ENCODE data around the gene IMMT. TPM values are rescaled to one million over a fixed set of nuclear protein-coding genes. Genes with fewer than 3 reads are reported as not detected.

Gene IMMT
- total RNA-seq, 2 donors from 2014 or later: 96.8 to 99.9 TPM

DNA sequence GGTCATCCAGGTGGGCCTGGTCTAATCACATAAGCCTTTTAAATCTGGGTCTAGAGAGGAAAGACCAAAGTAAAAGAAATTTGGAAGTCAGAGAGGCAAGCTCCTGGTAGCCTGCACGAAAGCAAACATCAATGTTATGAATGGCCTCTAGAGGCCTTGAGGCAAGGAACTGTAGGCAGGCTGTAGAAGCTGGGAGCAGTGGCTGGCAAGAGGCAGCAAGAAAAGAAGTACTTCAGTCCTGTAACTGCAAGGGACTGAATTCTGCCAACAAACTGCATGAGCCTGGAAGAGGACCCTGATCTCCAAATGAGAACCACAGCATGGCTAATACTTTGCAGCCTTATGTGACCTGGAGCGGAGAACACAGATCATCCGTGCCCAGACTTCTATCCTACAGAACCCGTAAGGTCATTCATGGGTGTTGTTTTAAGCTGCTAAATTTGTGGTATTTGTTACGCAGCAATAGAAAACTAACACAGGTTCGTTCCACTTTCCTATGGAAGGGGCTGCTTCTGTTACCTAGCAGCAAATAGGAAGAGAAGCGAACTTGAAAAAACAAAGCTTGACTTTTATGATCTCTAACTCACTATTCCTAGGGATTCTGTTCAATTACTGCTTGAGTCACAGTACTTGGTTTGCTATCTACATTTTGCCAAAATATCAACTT is 1.2 kb downstream of the IMMT start:
- Histone ChIP-seq H3K4me3 (ENCODE audit: low read length) (peak overlapping the region; percentile 92), H3K27me3 (ENCODE audit: control insufficient read depth, insufficient read depth, low read length, poor library complexity, severe bottlenecking) (no peaks in the 10 kb centered on the region), H3K9ac (ENCODE audit: extremely low read depth, low read length, poor library complexity, severe bottlenecking) (peak overlapping the region; percentile 72), H3K9me3 (ENCODE audit: control insufficient read depth, low read length) (no peaks in the 10 kb centered on the region), H3K36me3 (ENCODE audit: control insufficient read depth, insufficient read depth, low read length) (peaks cover 15% of the 10 kb centered on the region), H3K27ac (ENCODE audit: low read depth, low read length) (no peak overlapping the region), H3K4me1 (ENCODE audit: control insufficient read depth, insufficient read depth, low read length) (peaks cover 2% of the 10 kb centered on the region)
- H3K9me3 Mint-ChIP-seq: no peaks in the 10 kb centered on the region
- H3K4me3 Mint-ChIP-seq: peak overlapping the region; percentile 90
- peaks cover 3% of the 10 kb centered on the region for H3K36me3 Mint-ChIP-seq (ENCODE audit: low read depth)
- peaks cover 10% of the 10 kb centered on the region for H3K4me1 Mint-ChIP-seq
- H3K27ac Mint-ChIP-seq: peak overlapping the region; percentile 97
- 89 to 92% methylated on average over 6 to 7 of the region's 7 CpGs for WGBS, 2 experiments (ENCODE audit: insufficient coverage in 1 of 2, insufficient read length in 1 of 2)
- no peaks in the 10 kb centered on the region for H3K27me3 Mint-ChIP-seq (ENCODE audit: insufficient read depth)
- TF ChIP-seq, protein P1, sequence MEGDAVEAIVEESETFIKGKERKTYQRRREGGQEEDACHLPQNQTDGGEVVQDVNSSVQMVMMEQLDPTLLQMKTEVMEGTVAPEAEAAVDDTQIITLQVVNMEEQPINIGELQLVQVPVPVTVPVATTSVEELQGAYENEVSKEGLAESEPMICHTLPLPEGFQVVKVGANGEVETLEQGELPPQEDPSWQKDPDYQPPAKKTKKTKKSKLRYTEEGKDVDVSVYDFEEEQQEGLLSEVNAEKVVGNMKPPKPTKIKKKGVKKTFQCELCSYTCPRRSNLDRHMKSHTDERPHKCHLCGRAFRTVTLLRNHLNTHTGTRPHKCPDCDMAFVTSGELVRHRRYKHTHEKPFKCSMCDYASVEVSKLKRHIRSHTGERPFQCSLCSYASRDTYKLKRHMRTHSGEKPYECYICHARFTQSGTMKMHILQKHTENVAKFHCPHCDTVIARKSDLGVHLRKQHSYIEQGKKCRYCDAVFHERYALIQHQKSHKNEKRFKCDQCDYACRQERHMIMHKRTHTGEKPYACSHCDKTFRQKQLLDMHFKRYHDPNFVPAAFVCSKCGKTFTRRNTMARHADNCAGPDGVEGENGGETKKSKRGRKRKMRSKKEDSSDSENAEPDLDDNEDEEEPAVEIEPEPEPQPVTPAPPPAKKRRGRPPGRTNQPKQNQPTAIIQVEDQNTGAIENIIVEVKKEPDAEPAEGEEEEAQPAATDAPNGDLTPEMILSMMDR (conservative IDR thresholded peaks at IDR 0.05): peak; percentile 27
- DNase-seq: no peak

DNA sequence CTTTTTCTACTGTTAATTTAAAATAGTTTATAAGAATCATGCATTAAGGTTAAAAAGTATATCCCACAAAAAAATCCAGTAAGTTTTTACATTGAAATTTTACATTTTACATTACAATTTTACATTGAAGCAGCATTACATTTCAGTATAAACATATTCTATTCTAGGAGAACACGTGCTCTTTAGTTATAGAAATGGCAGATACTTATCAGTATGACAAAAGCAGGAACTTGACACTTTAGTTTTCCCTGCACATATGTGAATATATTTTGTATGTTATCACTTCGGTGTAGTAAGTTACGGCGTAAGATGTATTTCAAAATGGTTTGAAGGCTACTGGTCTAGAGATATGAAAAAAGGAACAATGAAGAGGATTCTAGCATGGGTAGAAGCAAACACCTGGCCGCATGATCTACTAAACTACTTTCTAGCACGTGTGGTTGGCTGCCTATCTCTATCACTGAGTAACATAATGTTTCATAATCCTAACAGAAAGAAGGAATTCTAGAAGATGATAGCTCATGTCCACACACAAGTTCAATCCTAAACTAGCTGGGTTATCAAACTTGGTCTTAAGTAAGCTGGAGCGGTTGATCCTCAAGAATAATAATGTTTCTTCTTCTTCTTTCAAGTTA is 5.4 kb downstream of the IMMT start:
- H3K9ac ChIP-seq (ENCODE audit: extremely low read depth, low read length, poor library complexity, severe bottlenecking): no peak overlapping the region
- H3K36me3 Mint-ChIP-seq (ENCODE audit: low read depth): peaks cover 8% of the 10 kb centered on the region

DNA sequence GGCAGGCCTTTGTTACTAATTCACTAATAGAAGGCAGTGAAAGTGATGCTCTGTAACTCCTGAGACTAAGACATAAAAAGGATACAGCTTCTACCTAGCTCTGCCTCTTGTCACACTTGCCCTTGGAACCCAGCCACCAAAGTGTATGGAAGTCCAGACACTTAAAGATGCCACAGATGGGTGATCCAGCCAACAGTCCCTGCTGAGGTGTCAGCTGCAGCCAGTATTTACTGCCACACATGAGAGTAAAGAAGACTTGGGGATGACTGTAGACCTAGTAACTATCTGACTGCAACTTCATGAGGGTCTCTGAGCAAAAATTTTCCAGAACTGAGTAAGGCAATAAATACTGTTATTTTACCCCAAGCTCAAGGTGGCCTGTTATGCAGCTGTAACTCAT is 8.8 kb downstream of the IMMT start:
- H3K27ac ChIP-seq (ENCODE audit: low read depth, low read length): no peak overlapping the region
- H3K9ac ChIP-seq (ENCODE audit: extremely low read depth, low read length, poor library complexity, severe bottlenecking): no peak overlapping the region
- H3K4me3 Mint-ChIP-seq: no peak overlapping the region
- no peaks in the 10 kb centered on the region for H3K9me3 ChIP-seq (ENCODE audit: control insufficient read depth, low read length)
- TF ChIP-seq, protein P1 (conservative IDR thresholded peaks at IDR 0.05): no peak
- peak overlapping the region; percentile 45 for H3K27ac Mint-ChIP-seq
- no peaks in the 10 kb centered on the region for H3K27me3 ChIP-seq (ENCODE audit: control insufficient read depth, insufficient read depth, low read length, poor library complexity, severe bottlenecking)
- peaks cover 19% of the 10 kb centered on the region for H3K36me3 ChIP-seq (ENCODE audit: control insufficient read depth, insufficient read depth, low read length)
- H3K27me3 Mint-ChIP-seq (ENCODE audit: insufficient read depth): no peaks in the 10 kb centered on the region
- no peaks in the 10 kb centered on the region for H3K9me3 Mint-ChIP-seq
- peaks cover 8% of the 10 kb centered on the region for H3K36me3 Mint-ChIP-seq (ENCODE audit: low read depth)
- H3K4me1 ChIP-seq (ENCODE audit: control insufficient read depth, insufficient read depth, low read length): peaks cover 2% of the 10 kb centered on the region
- H3K4me1 Mint-ChIP-seq: peaks cover 36% of the 10 kb centered on the region
- no peak for DNase-seq
- H3K4me3 ChIP-seq (ENCODE audit: low read length): no peak overlapping the region

More for the DNA sequence above, 5.4 kb downstream of the IMMT start:
- Mint-ChIP-seq H3K4me3 (no peak overlapping the region), H3K9me3 (no peaks in the 10 kb centered on the region), H3K4me1 (peaks cover 24% of the 10 kb centered on the region), H3K27me3 (ENCODE audit: insufficient read depth) (no peaks in the 10 kb centered on the region), H3K27ac (no peak overlapping the region)
- TF ChIP-seq, protein P1 (conservative IDR thresholded peaks at IDR 0.05): no peak
- Histone ChIP-seq H3K9me3 (ENCODE audit: control insufficient read depth, low read length) (no peaks in the 10 kb centered on the region), H3K27me3 (ENCODE audit: control insufficient read depth, insufficient read depth, low read length, poor library complexity, severe bottlenecking) (no peaks in the 10 kb centered on the region), H3K4me3 (ENCODE audit: low read length) (no peak overlapping the region), H3K36me3 (ENCODE audit: control insufficient read depth, insufficient read depth, low read length) (peaks cover 24% of the 10 kb centered on the region), H3K27ac (ENCODE audit: low read depth, low read length) (no peak overlapping the region), H3K4me1 (ENCODE audit: control insufficient read depth, insufficient read depth, low read length) (peaks cover 5% of the 10 kb centered on the region)
- 93 to 98% methylated on average over 6 to 7 of the region's 7 CpGs for WGBS, 2 experiments (ENCODE audit: insufficient coverage in 1 of 2, insufficient read length in 1 of 2)
- no peak for DNase-seq
